Endothelial cell of umbilical vein (primary cell): ENCODE results near the gene SCRN1. TPM values are rescaled to one million over a fixed set of nuclear protein-coding genes. Genes with fewer than 3 reads are reported as not detected.

Experiments
- BruUV-seq: library from RNA; stranded (reverse); fragments of 400-500 nt; replicated peaks from 2 replicates; lab custom pipeline; 2021; lab: Mats Ljungman, UMichigan
- CTCF ChIA-PET: fragments of 300-600, 350-600 bp; sonication (Branson Sonifier 250); formaldehyde crosslinking; loops from one replicate; lab custom pipeline; 2021; ENCODE audit warnings: antibody characterized with exemption, inconsistent platforms; lab: Charles Lee
- POLR2A ChIA-PET: fragments of 300-600, 350-600 bp; sonication (Branson Sonifier 250); formaldehyde crosslinking; loops from one replicate; lab custom pipeline; 2021; ENCODE audit warnings: antibody characterized with exemption, inconsistent platforms; lab: Charles Lee
- DNase-seq: peaks from one replicate; pipeline ENCODE4 v3.0.0-alpha.2; 2011; ENCODE audit warnings: low read depth, low spot score
- FAIRE-seq: peaks from 2 replicates; lab custom pipeline; 2011; peaks lifted over from hg19 to GRCh38; lab: Jason Lieb, UNC
- H2AFZ ChIP-seq: 2 replicates; pipeline ENCODE4 v1.6.0; 2012; ENCODE audit warnings: low read depth, low read length, control low read depth, inconsistent platforms
- H3K27ac ChIP-seq: 2 replicates; pipeline ENCODE4 v1.5.1; 2011; ENCODE audit warnings: low read depth, mild to moderate bottlenecking, control low read depth, low read length, moderate library complexity; ENCODE audit not compliant: insufficient read depth
- H3K27me3 ChIP-seq, 2 experiments: 2 replicates each; pipeline versions ENCODE4 v1.6.0 to v1.6.1; 2011; ENCODE audit warnings: low read length in 2 of 2, mixed read lengths in 1 of 2; ENCODE audit not compliant: control insufficient read depth in 2 of 2, insufficient read depth in 2 of 2
- H3K36me3 ChIP-seq, 2 experiments: 2 replicates in 1 of 2; 3 replicates in 1 of 2; pipeline ENCODE4 v1.5.1; 2011; ENCODE audit warnings: low read length in 2 of 2, mild to moderate bottlenecking in 1 of 2, moderate library complexity in 1 of 2; ENCODE audit not compliant: control insufficient read depth in 2 of 2, insufficient read depth in 2 of 2; ENCODE audit errors: extremely low read depth in 1 of 2
- H3K4me1 ChIP-seq: 3 replicates; pipeline ENCODE4 v1.5.1; 2011; ENCODE audit warnings: mild to moderate bottlenecking, low read length; ENCODE audit not compliant: control insufficient read depth, insufficient read depth; ENCODE audit errors: extremely low read depth
- H3K4me2 ChIP-seq: 2 replicates; pipeline ENCODE4 v1.6.1; 2011; ENCODE audit warnings: low read length, control low read depth, mixed read lengths; ENCODE audit not compliant: insufficient read depth
- H3K4me3 ChIP-seq, 3 experiments: fragments of 200-600 bp in 1 of 3; sonication (generic), shearing (Covaris generic) in 1 of 3; replicated peaks in 1 of 3; 2 replicates each; pipeline ENCODE4 v1.5.1; 2011 to 2016; ENCODE audit warnings: control low read depth in 3 of 3, low read length in 3 of 3, mild to moderate bottlenecking in 2 of 3, inconsistent platforms in 1 of 3, low read depth in 1 of 3, moderate library complexity in 1 of 3; ENCODE audit not compliant: insufficient read depth in 1 of 3
- H3K79me2 ChIP-seq: 2 replicates; pipeline ENCODE4 v1.6.0; 2012; ENCODE audit warnings: low read length, inconsistent platforms; ENCODE audit not compliant: control insufficient read depth, insufficient read depth
- H3K9ac ChIP-seq: replicated peaks from 2 replicates; pipeline ENCODE3; 2011; ENCODE audit warnings: low read length, control low read depth; ENCODE audit not compliant: insufficient read depth; ENCODE audit errors: extremely low read depth
- H3K9me1 ChIP-seq: replicated peaks from 3 replicates; pipeline ENCODE4 v1.6.0; 2011; ENCODE audit warnings: mild to moderate bottlenecking, low read length; ENCODE audit not compliant: control insufficient read depth, insufficient read depth; ENCODE audit errors: extremely low read depth
- H3K9me3 ChIP-seq: replicated peaks from 2 replicates; pipeline ENCODE4 v1.5.1; 2012; ENCODE audit warnings: low read length, inconsistent platforms; ENCODE audit not compliant: control insufficient read depth, insufficient read depth
- H4K20me1 ChIP-seq: replicated peaks from 2 replicates; pipeline ENCODE3; 2011; ENCODE audit warnings: mild to moderate bottlenecking, low read length; ENCODE audit not compliant: control insufficient read depth, insufficient read depth; ENCODE audit errors: extremely low read depth
- CTCF ChIP-seq, 2 donors: IDR thresholded peaks; 1 replicate in 1 of 2; 2 replicates in 1 of 2; pipeline ENCODE4 v1.5.1; 2011; ENCODE audit warnings: low read length in 2 of 2, mild to moderate bottlenecking in 2 of 2, moderate library complexity in 2 of 2, control low read depth in 1 of 2, inconsistent platforms in 1 of 2, low read depth in 1 of 2; ENCODE audit not compliant: insufficient read depth in 1 of 2; ENCODE audit errors: extremely low read depth in 1 of 2
- EZH2 ChIP-seq: IDR thresholded peaks from 2 replicates; pipeline ENCODE4 v1.6.1; 2012; ENCODE audit warnings: borderline replicate concordance, low read depth, mild to moderate bottlenecking, moderate library complexity, low read length, inconsistent platforms; ENCODE audit not compliant: severe bottlenecking
- FOS ChIP-seq: IDR thresholded peaks from 2 replicates; pipeline ENCODE4 v1.6.1; 2011; ENCODE audit warnings: mild to moderate bottlenecking, low read length, moderate library complexity, borderline replicate concordance; ENCODE audit not compliant: insufficient read depth
- GATA2 ChIP-seq: IDR thresholded peaks from 2 replicates; pipeline ENCODE4 v1.7.0; 2011; ENCODE audit warnings: low read depth, mild to moderate bottlenecking, moderate library complexity, mixed read lengths, low read length; ENCODE audit not compliant: insufficient read length, insufficient read depth
- JUN ChIP-seq: IDR thresholded peaks from 2 replicates; pipeline ENCODE4 v1.6.1; 2011; ENCODE audit warnings: borderline replicate concordance, low read depth; ENCODE audit not compliant: insufficient read length, insufficient read depth
- POLR2AphosphoS5 ChIP-seq: IDR thresholded peaks from 2 replicates; pipeline ENCODE4 v1.6.1; 2012; ENCODE audit warnings: low read depth, mild to moderate bottlenecking, control low read depth, low read length, moderate library complexity; ENCODE audit not compliant: insufficient read depth
- dilution Hi-C: fragments of 300-500 bp; cut with MboI; formaldehyde crosslinking; loops from one replicate; pipeline ENCODE4 v1.15.0; 2019; ENCODE audit warnings: low sequenced_read_pairs; ENCODE audit not compliant: extremely low pct_ligation_motif_present
- intact Hi-C: fragments of 100-400 bp; cut with micrococcal nuclease; formaldehyde crosslinking; loops from one replicate; pipeline ENCODE4 v1.10.0; 2022
- polyA plus RNA-seq, 4 experiments: library from polyadenylated mRNA; depleted of rRNA in 3 of 4; stranded (reverse) in 3 of 4; unstranded in 1 of 4; fragments of >200 nt; gene quantifications; 2 replicates each; pipeline versions ENCODE4 v1.2.1 to v1.2.3, GENCODE V29; 2011 to 2012; ENCODE audit warnings: missing spikeins in 1 of 4
- total RNA-seq: library from RNA; stranded (reverse); gene quantifications from 2 replicates; pipeline ENCODE4 v1.2.3, GENCODE V29; 2021

The SCRN1 gene
- total and polyA plus RNA-seq, 2 donors (not counting 3 experiments of a cell fraction or from before 2014, with no cell fraction given) = 57.0 to 127 TPM

DNA sequence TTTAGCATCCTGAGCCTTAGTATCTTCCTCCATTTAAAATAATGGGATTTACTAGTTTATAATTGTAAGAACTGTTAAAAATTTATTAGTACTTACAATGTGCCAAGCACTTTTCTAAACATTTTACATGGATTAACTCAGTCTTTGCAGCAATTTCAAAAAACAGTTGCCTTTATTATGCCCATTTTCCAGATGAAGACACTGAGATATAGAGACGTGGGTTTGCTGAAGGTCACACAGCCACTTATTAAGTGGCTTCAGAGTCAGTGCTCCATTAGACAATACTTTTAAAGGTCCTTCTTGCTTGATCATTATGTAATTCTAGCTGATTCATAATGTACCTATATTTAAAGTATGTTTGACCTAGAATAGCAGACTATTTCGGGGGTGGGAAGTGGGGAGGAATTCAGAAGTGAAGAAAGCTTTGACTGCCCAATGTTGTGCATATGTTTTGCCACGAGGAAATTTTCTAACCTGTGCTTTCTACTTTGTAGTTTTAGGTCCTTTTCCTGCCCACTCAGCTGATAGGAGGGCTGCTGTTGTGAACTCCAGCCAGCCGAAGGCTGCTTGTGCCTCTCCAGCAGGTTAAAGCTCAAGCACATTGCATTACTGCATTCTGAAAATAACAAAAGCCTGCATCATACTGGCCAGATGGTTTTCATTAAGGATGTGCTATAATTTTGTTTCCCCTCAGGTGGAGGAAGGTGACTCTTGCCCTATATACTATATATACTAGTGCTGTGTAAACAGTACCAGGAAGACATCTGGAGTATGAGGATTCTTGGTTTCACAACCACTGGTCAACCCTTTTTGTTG lies 42.9 kb upstream of the SCRN1 start:
- H2AFZ ChIP-seq = no peak overlapping the region

More for the DNA sequence above, 42.9 kb upstream of the SCRN1 start:
- intact Hi-C loops = no loop called here
- BruUV-seq = no TSS peak
- Histone ChIP-seq H3K9me1 (no peaks in the 10 kb centered on the region), H3K4me1 (peaks cover 19% of the 10 kb centered on the region), H3K27ac (no peak overlapping the region), H3K27me3 (no peaks in the 10 kb centered on the region), H3K79me2 (peaks cover 17% of the 10 kb centered on the region), H3K9me3 (no peaks in the 10 kb centered on the region), H3K9ac (no peak overlapping the region), H3K36me3 (no peaks in the 10 kb centered on the region), H3K4me2 (no peak overlapping the region), H4K20me1 (peaks cover 16% of the 10 kb centered on the region), H3K4me3 (no peak overlapping the region)
- FAIRE-seq = no peak
- no peak for TF ChIP-seq GATA2
- TF ChIP-seq EZH2 = no peak
- no peak for TF ChIP-seq POLR2AphosphoS5
- no peak for TF ChIP-seq JUN
- no peak for TF ChIP-seq FOS
- TF ChIP-seq CTCF (IDR thresholded peaks at IDR 0.05; ENCODE audit: extremely low read depth in 1 of 2, insufficient read depth in 1 of 2, low read depth in 1 of 2, low read length in 2 of 2) = no peak
- ChIA-PET POLR2A (no interaction called here), CTCF (interaction anchor here (1.3 kb wide), 1 partner anchor 23 kb away, joined by 3 read pairs; no protein-coding TSS in a partner anchor)
- dilution Hi-C loops = no loop called here
- peak; percentile 61 for DNase-seq
